Fibroblast of lung (primary cell): ENCODE results near the gene SRGAP1.

ENCODE experiments used
- CTCF ChIP-seq, 2 donors: IDR thresholded peaks in 1 of 2; conservative IDR thresholded peaks in 1 of 2; 1 replicate in 1 of 2; 2 replicates in 1 of 2; pipeline ENCODE4 v1.5.1; 2011 to 2012; ENCODE audit warnings: low read length in 2 of 2, control low read depth in 1 of 2, inconsistent platforms in 1 of 2, low read depth in 1 of 2, mild to moderate bottlenecking in 1 of 2
- EZH2 ChIP-seq: IDR thresholded peaks from 2 replicates; pipeline ENCODE4 v1.5.1; 2012; ENCODE audit warnings: low read length, control low read depth, mild to moderate bottlenecking; ENCODE audit errors: missing control alignments

GRCh38 chr12:64091186-64091585 is 246.7 kb downstream of the SRGAP1 start:
- TF ChIP-seq CTCF (conservative IDR thresholded peaks at IDR 0.05 in 1 of 2, IDR thresholded peaks at IDR 0.05 in 1 of 2; ENCODE audit: low read depth in 1 of 2, low read length in 2 of 2) (no peak), EZH2 (no peak)
